CD4-positive, alpha-beta T cell treated with Interleukin-6 for 4 hours (primary cell): Measurements from ENCODE around the gene DHX36.

Experiments
- DNase-seq: peaks from one replicate; pipeline ENCODE4 v3.0.0-alpha.2; 2020; ENCODE audit warnings: mixed read lengths

The DHX36 gene

GRCh38 chr3:154275965-154276364 lies 48.3 kb downstream of the DHX36 start:
- no peak for DNase-seq

GRCh38 chr3:154275292-154275691 lies 49.0 kb downstream of the DHX36 start:
- no peak for DNase-seq

- DNase-seq, result no peak
These were observed 49.9 kb downstream of the DHX36 start for GRCh38 chr3:154274348-154274747.

GRCh38 chr3:154273381-154273780 lies 50.9 kb downstream of the DHX36 start:
- no peak for DNase-seq

GRCh38 chr3:154254527-154254926 lies 69.8 kb downstream of the DHX36 start:
- no peak for DNase-seq

- DNase-seq, result peak; percentile 74
These were observed 71.3 kb downstream of the DHX36 start for GRCh38 chr3:154252759-154253638.

- no peak for DNase-seq
These were observed 72.7 kb downstream of the DHX36 start for GRCh38 chr3:154251610-154252009.

GRCh38 chr3:154250291-154250690 lies 74.0 kb downstream of the DHX36 start:
- no peak for DNase-seq

GRCh38 chr3:154247806-154248415 lies 76.4 kb downstream of the DHX36 start:
- no peak for DNase-seq

- no peak for DNase-seq
These were observed 79.6 kb downstream of the DHX36 start for GRCh38 chr3:154244644-154245043.

GRCh38 chr3:154243353-154243752 lies 80.9 kb downstream of the DHX36 start:
- DNase-seq, result no peak

- DNase-seq, result no peak
These were observed 81.5 kb downstream of the DHX36 start for GRCh38 chr3:154242766-154243165.

- DNase-seq, result no peak
These were observed 82.8 kb downstream of the DHX36 start for GRCh38 chr3:154241496-154241895.

GRCh38 chr3:154240235-154240634 lies 84.1 kb downstream of the DHX36 start:
- no peak for DNase-seq

GRCh38 chr3:154236331-154236730 lies 88.0 kb downstream of the DHX36 start:
- no peak for DNase-seq

GRCh38 chr3:154235330-154235729 lies 89.0 kb downstream of the DHX36 start:
- DNase-seq, result no peak

GRCh38 chr3:154229217-154229590 lies 95.1 kb downstream of the DHX36 start:
- DNase-seq, result no peak

- DNase-seq, result no peak
These were observed 95.6 kb downstream of the DHX36 start for GRCh38 chr3:154228561-154229216.

GRCh38 chr3:154227531-154227930 lies 96.8 kb downstream of the DHX36 start:
- no peak for DNase-seq

- no peak for DNase-seq
These were observed 98.8 kb downstream of the DHX36 start for GRCh38 chr3:154225536-154225935.

GRCh38 chr3:154224866-154225265 lies 99.4 kb downstream of the DHX36 start:
- no peak for DNase-seq

- no peak for DNase-seq
These were observed 99.9 kb downstream of the DHX36 start for GRCh38 chr3:154224366-154224765.

GRCh38 chr3:154223519-154223918 lies 100.8 kb downstream of the DHX36 start:
- no peak for DNase-seq
